ENCODE measurements around the gene YBX1.
A peak's percentile ranks its signal among the peaks of the same experiment; 100 is the strongest.
"Not testable (repeated sequence)": the region's sequence is repeated elsewhere in the genome, so short reads cannot be mapped to it uniquely, and the experiment has no call there.

The YBX1 gene

DNA sequence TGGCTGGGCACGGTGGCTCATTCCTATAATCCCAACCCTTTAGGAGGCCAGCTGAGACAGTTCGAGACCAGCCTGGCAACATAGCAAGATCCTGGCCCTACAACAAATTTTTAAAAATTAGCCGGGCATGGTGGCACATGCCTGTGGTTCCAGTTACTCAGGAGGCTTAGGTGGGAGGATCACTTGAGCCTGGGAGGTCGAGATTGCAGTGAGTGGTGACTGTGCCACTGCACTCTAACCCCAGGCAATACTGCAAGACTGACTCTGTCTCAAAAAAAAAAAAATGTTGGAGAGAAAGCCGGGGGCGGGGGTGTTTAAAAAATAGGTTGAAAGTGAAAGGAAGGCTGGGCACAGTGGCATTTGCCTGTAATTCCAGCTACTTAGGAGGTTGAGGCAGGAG lies 41.3 kb downstream of the YBX1 start:
- TF ChIP-seq, protein P1, sequence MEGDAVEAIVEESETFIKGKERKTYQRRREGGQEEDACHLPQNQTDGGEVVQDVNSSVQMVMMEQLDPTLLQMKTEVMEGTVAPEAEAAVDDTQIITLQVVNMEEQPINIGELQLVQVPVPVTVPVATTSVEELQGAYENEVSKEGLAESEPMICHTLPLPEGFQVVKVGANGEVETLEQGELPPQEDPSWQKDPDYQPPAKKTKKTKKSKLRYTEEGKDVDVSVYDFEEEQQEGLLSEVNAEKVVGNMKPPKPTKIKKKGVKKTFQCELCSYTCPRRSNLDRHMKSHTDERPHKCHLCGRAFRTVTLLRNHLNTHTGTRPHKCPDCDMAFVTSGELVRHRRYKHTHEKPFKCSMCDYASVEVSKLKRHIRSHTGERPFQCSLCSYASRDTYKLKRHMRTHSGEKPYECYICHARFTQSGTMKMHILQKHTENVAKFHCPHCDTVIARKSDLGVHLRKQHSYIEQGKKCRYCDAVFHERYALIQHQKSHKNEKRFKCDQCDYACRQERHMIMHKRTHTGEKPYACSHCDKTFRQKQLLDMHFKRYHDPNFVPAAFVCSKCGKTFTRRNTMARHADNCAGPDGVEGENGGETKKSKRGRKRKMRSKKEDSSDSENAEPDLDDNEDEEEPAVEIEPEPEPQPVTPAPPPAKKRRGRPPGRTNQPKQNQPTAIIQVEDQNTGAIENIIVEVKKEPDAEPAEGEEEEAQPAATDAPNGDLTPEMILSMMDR (IDR thresholded peaks at IDR 0.05; ENCODE audit: low read depth, low read length) = no peak
- no peak overlapping the region for H3K4me3 ChIP-seq (ENCODE audit: low read depth, low read length)
- no peaks in the 10 kb centered on the region for H3K9me3 ChIP-seq (ENCODE audit: severe bottlenecking)
- no peak overlapping the region for H3K27ac ChIP-seq
- no peaks in the 10 kb centered on the region for H3K27me3 ChIP-seq (ENCODE audit: insufficient read depth, low read depth, severe bottlenecking)
- H3K36me3 ChIP-seq = peaks cover 6% of the 10 kb centered on the region
- DNase-seq = no peak

DNA sequence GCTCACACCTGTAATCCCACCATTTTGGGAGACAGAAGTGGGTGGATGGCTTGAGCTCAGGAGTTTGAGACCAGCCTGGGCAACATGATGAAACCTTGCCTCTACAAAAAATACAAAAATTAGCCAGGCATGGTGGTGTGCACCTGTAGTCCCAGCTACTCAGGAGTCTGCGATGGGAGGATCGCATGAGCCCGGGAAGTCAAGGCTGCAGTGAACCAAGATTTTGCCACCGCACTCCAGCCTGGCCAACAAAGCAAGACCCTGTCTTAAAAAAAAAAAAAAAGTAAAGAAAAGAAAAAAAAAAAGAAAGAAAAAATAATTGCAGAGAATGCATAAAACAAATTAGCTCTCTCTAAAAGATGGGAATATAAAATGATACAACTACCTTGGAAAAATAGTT lies 43.6 kb downstream of the YBX1 start:
- not testable (repeated sequence) for H3K9me3 ChIP-seq (ENCODE audit: severe bottlenecking); H3K36me3 ChIP-seq; H3K27ac ChIP-seq; DNase-seq; H3K4me3 ChIP-seq (ENCODE audit: low read depth, low read length); H3K27me3 ChIP-seq (ENCODE audit: insufficient read depth, low read depth, severe bottlenecking)

DNA sequence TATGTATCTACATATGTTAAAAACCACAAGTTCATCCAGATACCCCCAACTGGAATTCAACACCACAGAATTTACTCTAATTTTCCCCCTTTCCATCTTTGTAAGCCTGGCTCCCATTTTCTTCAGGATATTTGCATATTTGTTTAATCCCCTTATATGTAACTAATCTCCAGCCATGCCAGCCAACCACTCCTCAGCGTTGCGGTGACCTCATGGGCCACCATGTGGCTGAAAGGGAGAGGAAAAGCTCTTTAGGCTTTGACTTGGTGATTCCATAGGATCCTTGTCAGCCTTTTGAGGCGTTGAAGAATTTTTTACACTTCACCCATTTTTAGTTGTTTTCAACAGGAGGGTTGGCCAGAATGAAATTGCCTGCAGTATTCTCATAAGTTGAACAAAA lies 47.8 kb downstream of the YBX1 start:
- no peak for DNase-seq
- TF ChIP-seq, protein P1 (IDR thresholded peaks at IDR 0.05; ENCODE audit: low read depth, low read length) = no peak
- H3K9me3 ChIP-seq (ENCODE audit: severe bottlenecking) = no peaks in the 10 kb centered on the region

DNA sequence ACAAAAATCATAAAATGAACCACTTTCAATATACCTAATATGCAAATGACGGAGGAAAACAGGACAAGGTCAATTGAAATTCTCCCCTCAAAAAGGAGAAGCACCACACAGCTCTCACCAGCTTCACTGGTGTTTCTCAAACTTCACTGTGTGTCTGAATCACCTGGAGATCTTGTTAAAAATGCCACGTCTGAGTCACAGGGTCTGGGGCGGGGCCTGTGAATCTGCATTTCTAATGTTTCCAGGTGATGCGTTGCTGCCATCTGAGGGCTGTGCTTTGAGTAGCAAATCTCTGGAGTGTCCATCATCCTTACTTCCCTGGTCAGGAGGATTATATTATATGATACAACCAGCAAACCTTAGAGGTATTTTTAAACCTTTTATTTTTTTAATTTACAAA lies 48.8 kb downstream of the YBX1 start:
- TF ChIP-seq, protein P1 (IDR thresholded peaks at IDR 0.05; ENCODE audit: low read depth, low read length) = peak; percentile 56
- Histone ChIP-seq H3K4me3 (ENCODE audit: low read depth, low read length) (no peak overlapping the region), H3K36me3 (no peaks in the 10 kb centered on the region), H3K27ac (no peak overlapping the region), H3K9me3 (ENCODE audit: severe bottlenecking) (no peaks in the 10 kb centered on the region), H3K27me3 (ENCODE audit: insufficient read depth, low read depth, severe bottlenecking) (no peaks in the 10 kb centered on the region)
- DNase-seq = peak; percentile 55

More for the DNA sequence above, 47.8 kb downstream of the YBX1 start:
- H3K27me3 ChIP-seq (ENCODE audit: insufficient read depth, low read depth, severe bottlenecking) = no peaks in the 10 kb centered on the region
- no peak overlapping the region for H3K4me3 ChIP-seq (ENCODE audit: low read depth, low read length)
- no peak overlapping the region for H3K27ac ChIP-seq
- H3K36me3 ChIP-seq = no peaks in the 10 kb centered on the region

DNA sequence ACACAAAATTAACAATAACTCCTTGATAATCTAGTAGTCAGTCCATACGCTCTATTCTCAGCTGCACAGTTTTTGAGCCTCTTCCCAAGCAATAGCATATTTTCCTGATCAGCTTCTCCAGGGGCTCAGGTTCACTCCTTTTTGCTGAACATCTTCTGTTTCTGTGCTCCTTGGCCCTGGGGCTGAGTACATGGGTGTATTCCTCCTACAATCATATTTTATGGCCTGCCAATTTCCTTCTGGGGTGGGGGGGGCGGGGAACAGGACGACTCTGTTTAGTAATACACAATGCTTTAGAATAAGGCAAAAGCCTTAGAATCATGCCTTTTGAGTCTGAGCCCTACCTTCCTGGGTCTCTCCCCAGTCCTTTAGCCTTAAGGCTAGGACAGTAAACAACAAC lies 49.4 kb downstream of the YBX1 start:
- TF ChIP-seq, protein P1 (IDR thresholded peaks at IDR 0.05; ENCODE audit: low read depth, low read length) = no peak
- Histone ChIP-seq H3K9me3 (ENCODE audit: severe bottlenecking) (no peaks in the 10 kb centered on the region), H3K36me3 (no peaks in the 10 kb centered on the region), H3K4me3 (ENCODE audit: low read depth, low read length) (no peak overlapping the region), H3K27me3 (ENCODE audit: insufficient read depth, low read depth, severe bottlenecking) (no peaks in the 10 kb centered on the region), H3K27ac (peak overlapping the region; percentile 26)
- DNase-seq = no peak

DNA sequence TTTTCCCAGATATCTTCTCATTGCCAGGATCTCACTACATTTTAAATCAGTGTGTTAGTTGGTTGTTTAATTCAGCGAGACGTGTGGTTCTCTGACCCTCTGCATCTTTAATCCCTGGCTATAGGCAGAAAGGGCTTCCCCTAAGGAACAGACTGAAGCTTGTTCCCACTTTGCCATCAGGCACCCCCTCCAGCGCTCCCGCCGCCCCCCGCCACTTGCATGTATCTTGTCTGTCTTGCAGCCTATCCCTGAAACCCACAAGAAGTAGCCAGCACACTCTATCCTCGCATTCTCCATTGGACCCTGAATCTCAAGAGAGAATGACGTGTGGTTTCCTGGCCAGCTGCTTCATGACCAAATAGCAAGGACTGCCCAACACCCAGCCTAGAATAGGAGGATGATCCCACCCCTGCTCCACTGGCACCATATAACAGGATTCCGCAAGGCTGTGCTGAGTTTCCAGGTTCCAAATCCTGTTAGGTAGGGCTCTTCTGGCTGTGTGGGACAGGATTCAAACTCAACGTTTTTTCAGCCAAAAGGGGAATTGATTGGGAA lies 50.0 kb downstream of the YBX1 start:
- TF ChIP-seq, protein P1 (IDR thresholded peaks at IDR 0.05; ENCODE audit: low read depth, low read length) = no peak
- no peaks in the 10 kb centered on the region for H3K9me3 ChIP-seq (ENCODE audit: severe bottlenecking)
- H3K27ac ChIP-seq = peak overlapping the region; percentile 26
- H3K36me3 ChIP-seq = no peaks in the 10 kb centered on the region
- no peak for DNase-seq
- no peak overlapping the region for H3K4me3 ChIP-seq (ENCODE audit: low read depth, low read length)
- no peaks in the 10 kb centered on the region for H3K27me3 ChIP-seq (ENCODE audit: insufficient read depth, low read depth, severe bottlenecking)
